HL-60 (cell line): Measurements from ENCODE around the gene C14orf93.

Experiments
- DNase-seq, 2 experiments: peaks; one replicate each; pipeline ENCODE4 v3.0.0-alpha.2; 2010 to 2020; ENCODE audit warnings: low read depth in 1 of 2, low spot score in 1 of 2
- H3K27ac ChIP-seq: fragments of 250-450 bp; sonication (Bioruptor Pico); replicated peaks from 2 replicates; pipeline ENCODE4 v1.5.1; 2020; ENCODE audit warnings: mild to moderate bottlenecking, moderate library complexity
- H3K27me3 ChIP-seq: fragments of 250-450 bp; sonication (Bioruptor Pico); 2 replicates; pipeline ENCODE4 v1.5.1; 2021; ENCODE audit warnings: mild to moderate bottlenecking, moderate library complexity; ENCODE audit not compliant: insufficient read depth, poor library complexity, severe bottlenecking
- H3K4me3 ChIP-seq: replicated peaks from 2 replicates; pipeline ENCODE4 v1.5.1; 2011; ENCODE audit warnings: mild to moderate bottlenecking, control low read depth, low read length; ENCODE audit not compliant: insufficient read depth
- CTCF ChIP-seq: IDR thresholded peaks from one replicate; pipeline ENCODE4 v1.5.1; 2011; ENCODE audit warnings: low read length, control low read depth, inconsistent platforms; ENCODE audit not compliant: insufficient read depth
- GABPA ChIP-seq: IDR thresholded peaks from 2 replicates; pipeline ENCODE4 v1.6.1; 2012; ENCODE audit warnings: low read depth
- POLR2AphosphoS5 ChIP-seq: IDR thresholded peaks from 2 replicates; pipeline ENCODE4 v1.6.1; 2012; ENCODE audit warnings: low read depth
- REST ChIP-seq: IDR thresholded peaks from 2 replicates; pipeline ENCODE4 v1.6.1; 2012; ENCODE audit warnings: low read depth; ENCODE audit not compliant: insufficient replicate concordance
- SPI1 ChIP-seq: IDR thresholded peaks from 2 replicates; pipeline ENCODE4 v1.6.1; 2012; ENCODE audit warnings: low read depth, mild to moderate bottlenecking, borderline replicate concordance

The C14orf93 gene

DNA sequence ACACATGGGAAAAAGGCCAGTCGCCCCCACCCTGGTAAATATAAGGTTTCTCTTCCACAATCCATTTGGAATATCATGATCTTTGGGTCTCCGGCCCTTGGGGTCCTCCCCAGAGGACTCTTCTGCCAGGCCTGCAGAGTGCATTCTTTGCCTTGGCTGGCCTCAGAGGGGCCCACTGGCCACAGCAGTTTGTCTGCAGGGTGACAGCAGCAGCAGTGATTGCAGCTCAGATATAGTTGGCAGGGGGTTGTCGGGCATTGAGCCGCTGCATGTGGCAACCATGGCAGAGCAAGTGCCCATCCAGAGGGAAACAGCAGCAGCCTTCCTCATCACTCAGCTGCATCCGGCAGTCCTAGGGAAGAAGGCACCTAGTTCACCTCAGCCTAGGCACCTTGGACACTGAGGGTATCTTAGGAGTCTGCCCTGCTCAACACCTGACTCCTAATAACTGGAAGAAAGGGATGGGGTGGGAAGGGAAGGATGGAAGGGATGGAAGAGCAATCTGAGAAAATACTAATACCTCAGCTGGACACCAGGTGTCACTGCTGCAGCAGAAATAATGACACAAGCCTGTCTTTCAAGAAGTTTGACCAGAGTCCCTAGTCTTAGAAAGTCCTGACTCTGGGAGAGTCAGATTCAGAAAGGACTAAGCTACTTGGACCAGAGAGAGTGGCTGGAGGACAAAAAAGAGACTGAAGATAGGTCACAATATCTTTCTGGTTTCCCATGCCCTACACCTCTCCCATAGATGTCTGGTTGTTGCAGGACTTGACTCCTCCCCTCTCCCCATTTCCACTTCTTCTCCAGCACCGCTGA lies 36.5 kb downstream of the C14orf93 start:
- Histone ChIP-seq H3K4me3 (no peak overlapping the region), H3K27ac (no peak overlapping the region), H3K27me3 (no peaks in the 10 kb centered on the region)
- DNase-seq, result peak in 1 of 2 experiments; percentile 41
- TF ChIP-seq SPI1 (no peak), CTCF (peak; percentile 53)

- Histone ChIP-seq H3K27ac (no peak overlapping the region), H3K27me3 (no peaks in the 10 kb centered on the region), H3K4me3 (no peak overlapping the region)
- no peak for DNase-seq
- TF ChIP-seq SPI1 (no peak), CTCF (no peak), GABPA (no peak), REST (no peak), POLR2AphosphoS5 (no peak)
These were observed 37.5 kb downstream of the C14orf93 start for GRCh38 chr14:22972313-22972930.

- Histone ChIP-seq H3K27ac (no peak overlapping the region), H3K4me3 (no peak overlapping the region), H3K27me3 (no peaks in the 10 kb centered on the region)
- no peak for DNase-seq
- TF ChIP-seq REST, result no peak
- TF ChIP-seq SPI1, result no peak
- no peak for TF ChIP-seq POLR2AphosphoS5
- TF ChIP-seq CTCF, result no peak
- no peak for TF ChIP-seq GABPA
These were observed 38.8 kb downstream of the C14orf93 start for GRCh38 chr14:22971152-22971551.
